ES-I3 (cell line): ENCODE results near the gene VWF.

Source experiments
- H3K36me3 ChIP-seq: 2 replicates; pipeline ENCODE4 v1.6.1; 2013; ENCODE audit warnings: mild to moderate bottlenecking, low read length, control low read depth, moderate library complexity; ENCODE audit not compliant: insufficient read depth
- H3K4me1 ChIP-seq: 2 replicates; pipeline ENCODE4 v1.6.1; 2013; ENCODE audit warnings: mild to moderate bottlenecking, control low read depth, low read length; ENCODE audit not compliant: insufficient read depth
- H3K9ac ChIP-seq: 2 replicates; pipeline ENCODE4 v1.6.1; 2013; ENCODE audit warnings: low read depth, mild to moderate bottlenecking, low read length, moderate library complexity
- H3K9me3 ChIP-seq: 2 replicates; pipeline ENCODE4 v1.6.1; 2013; ENCODE audit warnings: mild to moderate bottlenecking, low read length, moderate library complexity; ENCODE audit not compliant: control insufficient read depth, insufficient read depth

VWF gene

GRCh38 chr12:6070472-6071257, 53.8 kb downstream of the VWF start:
- no peaks in the 10 kb centered on the region for H3K36me3 ChIP-seq
- H3K9me3 ChIP-seq: no peaks in the 10 kb centered on the region
- 0 out of 2 replicates have a peak, but pooled peaks cover 4% of the 10 kb centered on the region for H3K4me1 ChIP-seq
- no peak overlapping the region for H3K9ac ChIP-seq

- no peaks in the 10 kb centered on the region for H3K36me3 ChIP-seq
- H3K9ac ChIP-seq: no peak overlapping the region
- no peaks in the 10 kb centered on the region for H3K9me3 ChIP-seq
- 0 out of 2 replicates have a peak, but pooled peaks cover 5% of the 10 kb centered on the region for H3K4me1 ChIP-seq
Measured at GRCh38 chr12:6069437-6070093, 54.9 kb downstream of the VWF start.

- no peaks in the 10 kb centered on the region for H3K9me3 ChIP-seq
- no peak overlapping the region for H3K9ac ChIP-seq
- 0 out of 2 replicates have a peak, but pooled peaks cover 4% of the 10 kb centered on the region for H3K4me1 ChIP-seq
- no peaks in the 10 kb centered on the region for H3K36me3 ChIP-seq
Measured at GRCh38 chr12:6068227-6068626, 56.2 kb downstream of the VWF start.

- Histone ChIP-seq H3K9me3 (no peaks in the 10 kb centered on the region), H3K9ac (no peak overlapping the region), H3K36me3 (no peaks in the 10 kb centered on the region), H3K4me1 (0 out of 2 replicates have a peak, but pooled peaks cover 4% of the 10 kb centered on the region)
Measured at GRCh38 chr12:6067152-6067916, 57.1 kb downstream of the VWF start.

GRCh38 chr12:6066651-6067050, 57.8 kb downstream of the VWF start:
- H3K9me3 ChIP-seq: no peaks in the 10 kb centered on the region
- no peaks in the 10 kb centered on the region for H3K36me3 ChIP-seq

GRCh38 chr12:6065863-6066199, 58.6 kb downstream of the VWF start:
- H3K9ac ChIP-seq: no peak overlapping the region
- H3K36me3 ChIP-seq: no peaks in the 10 kb centered on the region
- H3K9me3 ChIP-seq: no peaks in the 10 kb centered on the region

More at GRCh38 chr12:6066651-6067050, 57.8 kb downstream of the VWF start:
- H3K4me1 ChIP-seq: 0 out of 2 replicates have a peak, but pooled peaks cover 4% of the 10 kb centered on the region
- no peak overlapping the region for H3K9ac ChIP-seq

GRCh38 chr12:6065131-6065862, 59.2 kb downstream of the VWF start:
- 0 out of 2 replicates have a peak, but pooled peaks cover 4% of the 10 kb centered on the region for H3K4me1 ChIP-seq
- H3K36me3 ChIP-seq: no peaks in the 10 kb centered on the region
- H3K9me3 ChIP-seq: no peaks in the 10 kb centered on the region
- H3K9ac ChIP-seq: no peak overlapping the region

More at GRCh38 chr12:6065863-6066199, 58.6 kb downstream of the VWF start:
- H3K4me1 ChIP-seq: 0 out of 2 replicates have a peak, but pooled peaks cover 4% of the 10 kb centered on the region

- no peak overlapping the region for H3K9ac ChIP-seq
- H3K9me3 ChIP-seq: no peaks in the 10 kb centered on the region
- H3K4me1 ChIP-seq: peaks cover 11% of the 10 kb centered on the region
- no peaks in the 10 kb centered on the region for H3K36me3 ChIP-seq
Measured at GRCh38 chr12:6062757-6063735, 61.4 kb downstream of the VWF start.

- no peaks in the 10 kb centered on the region for H3K36me3 ChIP-seq
- no peak overlapping the region for H3K9ac ChIP-seq
- peaks cover 11% of the 10 kb centered on the region for H3K4me1 ChIP-seq
- no peaks in the 10 kb centered on the region for H3K9me3 ChIP-seq
Measured at GRCh38 chr12:6062395-6062756, 62.1 kb downstream of the VWF start.

GRCh38 chr12:6061660-6062059, 62.8 kb downstream of the VWF start:
- peaks cover 11% of the 10 kb centered on the region for H3K4me1 ChIP-seq
- H3K9me3 ChIP-seq: no peaks in the 10 kb centered on the region
- H3K9ac ChIP-seq: no peak overlapping the region

GRCh38 chr12:6059860-6060565, 64.5 kb downstream of the VWF start:
- Histone ChIP-seq H3K9ac (no peak overlapping the region), H3K4me1 (peaks cover 9% of the 10 kb centered on the region), H3K9me3 (no peaks in the 10 kb centered on the region), H3K36me3 (no peaks in the 10 kb centered on the region)

More at GRCh38 chr12:6061660-6062059, 62.8 kb downstream of the VWF start:
- no peaks in the 10 kb centered on the region for H3K36me3 ChIP-seq

- Histone ChIP-seq H3K36me3 (no peaks in the 10 kb centered on the region), H3K9ac (no peak overlapping the region), H3K4me1 (peaks cover 8% of the 10 kb centered on the region), H3K9me3 (no peaks in the 10 kb centered on the region)
Measured at GRCh38 chr12:6059221-6059620, 65.2 kb downstream of the VWF start.
